Activated CD4-positive, alpha-beta memory T cell treated with anti-CD3 and anti-CD28 coated beads, Interleukin-2, amount 10 ng/mL, durations not matched to agents 7 days and 5 days (primary cell): ENCODE measurements around the gene BEGAIN. TPM values are rescaled to one million over a fixed set of nuclear protein-coding genes. Genes with fewer than 3 reads are reported as not detected.

Experiments used
- CTCF ChIA-PET: fragments of 350-600 bp; sonication (Branson Sonifier 250); formaldehyde crosslinking; loops from one replicate; lab custom pipeline; 2021; ENCODE audit warnings: antibody characterized with exemption, inconsistent platforms; lab: Charles Lee
- POLR2A ChIA-PET: fragments of 350-600 bp; sonication (Branson Sonifier 250); formaldehyde crosslinking; loops from one replicate; lab custom pipeline; 2021; ENCODE audit warnings: antibody characterized with exemption; lab: Charles Lee
- DNase-seq: peaks from one replicate; pipeline ENCODE4 v3.0.0-alpha.2; 2020
- H3K27ac Mint-ChIP-seq: one replicate; pipeline ENCODE4 v1.8.0; 2021; ENCODE audit warnings: mild to moderate bottlenecking, mixed read lengths
- H3K27me3 Mint-ChIP-seq: one replicate; pipeline ENCODE4 v1.8.0; 2021; ENCODE audit warnings: mixed read lengths
- H3K36me3 Mint-ChIP-seq: one replicate; pipeline ENCODE4 v1.8.0; 2021; ENCODE audit warnings: low read depth, mixed read lengths
- H3K4me1 Mint-ChIP-seq: one replicate; pipeline ENCODE4 v1.8.0; 2021; ENCODE audit warnings: mixed read lengths
- H3K4me3 Mint-ChIP-seq: one replicate; pipeline ENCODE4 v1.8.0; 2021; ENCODE audit warnings: mild to moderate bottlenecking, mixed read lengths
- H3K9me3 Mint-ChIP-seq: one replicate; pipeline ENCODE4 v1.8.0; 2021; ENCODE audit warnings: mixed read lengths
- total RNA-seq, 2 experiments: library from RNA; stranded (reverse); gene quantifications; one replicate each; pipeline ENCODE4 v1.2.3, GENCODE V29; 2021

The BEGAIN gene
- total RNA-seq, 2 experiments from 2014 or later, result 2.7 to 3.1 TPM

- no peak overlapping the region for H3K4me3 Mint-ChIP-seq
- no peaks in the 10 kb centered on the region for H3K9me3 Mint-ChIP-seq
- peaks cover 2% of the 10 kb centered on the region for H3K4me1 Mint-ChIP-seq
- ChIA-PET POLR2A (no interaction called here), CTCF (interaction anchor here (0.7 to 2.6 kb wide), 3 partner anchors 32 to 45 kb away, joined by 3 to 14 read pairs (median 4); no protein-coding TSS in a partner anchor)
- no peaks in the 10 kb centered on the region for H3K36me3 Mint-ChIP-seq
- DNase-seq, result no peak
- H3K27ac Mint-ChIP-seq, result no peak overlapping the region
- peaks cover 2% of the 10 kb centered on the region for H3K27me3 Mint-ChIP-seq
These were observed 24.7 kb upstream of the BEGAIN start for GRCh38 chr14:100611811-100612480.

GRCh38 chr14:100610511-100611217 is 23.4 kb upstream of the BEGAIN start:
- POLR2A ChIA-PET, result no interaction called here
- CTCF ChIA-PET, result interaction anchor here (1.1 kb wide), 1 partner anchor 35 kb away, joined by 3 read pairs; no protein-coding TSS in a partner anchor
- DNase-seq, result no peak
- H3K27ac Mint-ChIP-seq, result no peak overlapping the region
- H3K4me3 Mint-ChIP-seq, result no peak overlapping the region
- H3K4me1 Mint-ChIP-seq, result no peaks in the 10 kb centered on the region
- H3K9me3 Mint-ChIP-seq, result no peaks in the 10 kb centered on the region
- H3K27me3 Mint-ChIP-seq, result peaks cover 2% of the 10 kb centered on the region
- no peaks in the 10 kb centered on the region for H3K36me3 Mint-ChIP-seq

- H3K4me3 Mint-ChIP-seq, result no peak overlapping the region
- DNase-seq, result no peak
- peaks cover 2% of the 10 kb centered on the region for H3K27me3 Mint-ChIP-seq
- no peak overlapping the region for H3K27ac Mint-ChIP-seq
- ChIA-PET POLR2A (no interaction called here), CTCF (no interaction called here)
- H3K4me1 Mint-ChIP-seq, result no peaks in the 10 kb centered on the region
- no peaks in the 10 kb centered on the region for H3K36me3 Mint-ChIP-seq
- H3K9me3 Mint-ChIP-seq, result no peaks in the 10 kb centered on the region
These were observed 22.7 kb upstream of the BEGAIN start for GRCh38 chr14:100609941-100610391.

DNA sequence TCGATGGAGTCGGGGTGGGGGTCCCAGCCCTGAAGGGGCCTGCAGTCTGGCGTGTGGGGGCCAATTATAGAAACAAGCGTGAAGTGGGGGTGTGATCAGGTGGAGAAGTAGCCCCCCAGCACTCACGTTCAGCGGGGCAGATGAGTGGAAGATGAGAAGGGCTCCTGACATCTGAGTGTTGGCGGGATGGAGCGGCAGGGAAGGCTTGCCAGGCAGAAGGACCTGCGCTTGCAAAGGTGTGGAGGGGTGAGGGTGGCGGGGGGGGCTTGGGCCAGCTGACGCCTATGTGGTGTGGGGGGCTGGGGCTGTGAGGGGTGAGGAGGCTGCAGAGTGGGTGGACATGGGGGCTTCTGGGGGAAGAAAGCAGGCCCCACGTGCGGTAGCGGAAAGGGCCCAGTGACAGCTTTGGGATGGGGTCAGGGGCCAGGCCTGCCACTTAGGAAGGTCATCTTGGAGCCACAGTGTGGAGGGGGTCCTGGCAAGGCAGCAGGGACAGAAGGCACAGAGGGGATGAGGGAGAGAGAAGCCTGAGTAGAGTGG is 22.2 kb upstream of the BEGAIN start:
- Mint-ChIP-seq H3K27me3 (peaks cover 2% of the 10 kb centered on the region), H3K36me3 (no peaks in the 10 kb centered on the region), H3K4me1 (no peaks in the 10 kb centered on the region), H3K9me3 (no peaks in the 10 kb centered on the region), H3K27ac (no peak overlapping the region), H3K4me3 (no peak overlapping the region)
- POLR2A ChIA-PET, result no interaction called here
- CTCF ChIA-PET, result interaction anchor here (1.8 kb wide), 1 partner anchor 36 kb away, joined by 4 read pairs; no protein-coding TSS in a partner anchor
- no peak for DNase-seq

DNA sequence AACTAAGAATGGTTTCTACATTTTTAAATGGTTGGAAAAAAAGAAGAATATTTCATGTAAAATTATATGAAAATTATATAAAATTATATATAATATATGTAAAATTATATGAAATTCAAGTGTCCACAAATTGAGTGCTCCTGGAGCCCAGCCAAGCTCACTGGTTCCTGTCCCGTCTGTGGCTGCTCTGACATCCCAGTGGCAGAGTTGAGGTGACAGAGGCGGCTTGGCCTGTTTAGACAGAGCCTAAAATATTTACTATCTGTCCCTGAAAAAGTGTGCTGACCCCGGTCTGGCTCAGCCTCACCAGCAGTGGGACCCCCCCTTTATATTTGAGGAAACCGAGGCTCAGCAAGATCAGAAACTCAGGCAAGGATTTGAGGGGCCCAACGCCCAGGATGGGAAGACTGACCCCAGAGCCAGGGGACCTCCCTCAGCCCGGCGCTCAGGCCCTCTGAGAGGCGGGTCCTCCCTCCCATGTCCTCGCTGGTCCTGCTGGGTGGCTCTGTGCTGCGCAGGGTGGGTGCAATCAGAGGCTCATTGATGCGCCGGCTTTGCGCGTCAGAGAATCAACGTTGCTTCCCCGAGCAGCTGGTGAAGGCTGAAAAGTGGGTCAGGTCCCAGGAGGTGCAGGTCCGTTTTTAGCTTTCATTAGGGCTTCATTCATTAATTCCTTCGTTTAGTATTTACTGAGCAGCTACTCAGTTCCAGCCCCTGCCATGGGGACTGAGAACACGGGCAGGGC is 21.5 kb upstream of the BEGAIN start:
- no peaks in the 10 kb centered on the region for H3K9me3 Mint-ChIP-seq
- CTCF ChIA-PET, result interaction anchor here (1.8 kb wide), 1 partner anchor 37 kb away, joined by 4 read pairs; no protein-coding TSS in a partner anchor
- no peak overlapping the region for H3K4me3 Mint-ChIP-seq
- no peak overlapping the region for H3K27ac Mint-ChIP-seq
- no peak for DNase-seq
- peaks cover 5% of the 10 kb centered on the region for H3K27me3 Mint-ChIP-seq
- POLR2A ChIA-PET, result no interaction called here
- H3K4me1 Mint-ChIP-seq, result no peaks in the 10 kb centered on the region
- no peaks in the 10 kb centered on the region for H3K36me3 Mint-ChIP-seq

- no peaks in the 10 kb centered on the region for H3K9me3 Mint-ChIP-seq
- POLR2A ChIA-PET, result no interaction called here
- CTCF ChIA-PET, result interaction anchor here (1.8 kb wide), 1 partner anchor 38 kb away, joined by 4 read pairs; no protein-coding TSS in a partner anchor
- H3K27ac Mint-ChIP-seq, result no peak overlapping the region
- H3K36me3 Mint-ChIP-seq, result no peaks in the 10 kb centered on the region
- no peaks in the 10 kb centered on the region for H3K4me1 Mint-ChIP-seq
- no peak for DNase-seq
- H3K4me3 Mint-ChIP-seq, result no peak overlapping the region
- H3K27me3 Mint-ChIP-seq, result peaks cover 9% of the 10 kb centered on the region
These were observed 20.8 kb upstream of the BEGAIN start for GRCh38 chr14:100608064-100608463.

- POLR2A ChIA-PET, result interaction anchor here (1.4 kb wide), 1 partner anchor 9 kb away, joined by 4 read pairs; no protein-coding TSS in a partner anchor
- CTCF ChIA-PET, result interaction anchor here (1.8 kb wide), 1 partner anchor 38 kb away, joined by 4 read pairs; no protein-coding TSS in a partner anchor
These were observed 20.4 kb upstream of the BEGAIN start for GRCh38 chr14:100607611-100607956.

DNA sequence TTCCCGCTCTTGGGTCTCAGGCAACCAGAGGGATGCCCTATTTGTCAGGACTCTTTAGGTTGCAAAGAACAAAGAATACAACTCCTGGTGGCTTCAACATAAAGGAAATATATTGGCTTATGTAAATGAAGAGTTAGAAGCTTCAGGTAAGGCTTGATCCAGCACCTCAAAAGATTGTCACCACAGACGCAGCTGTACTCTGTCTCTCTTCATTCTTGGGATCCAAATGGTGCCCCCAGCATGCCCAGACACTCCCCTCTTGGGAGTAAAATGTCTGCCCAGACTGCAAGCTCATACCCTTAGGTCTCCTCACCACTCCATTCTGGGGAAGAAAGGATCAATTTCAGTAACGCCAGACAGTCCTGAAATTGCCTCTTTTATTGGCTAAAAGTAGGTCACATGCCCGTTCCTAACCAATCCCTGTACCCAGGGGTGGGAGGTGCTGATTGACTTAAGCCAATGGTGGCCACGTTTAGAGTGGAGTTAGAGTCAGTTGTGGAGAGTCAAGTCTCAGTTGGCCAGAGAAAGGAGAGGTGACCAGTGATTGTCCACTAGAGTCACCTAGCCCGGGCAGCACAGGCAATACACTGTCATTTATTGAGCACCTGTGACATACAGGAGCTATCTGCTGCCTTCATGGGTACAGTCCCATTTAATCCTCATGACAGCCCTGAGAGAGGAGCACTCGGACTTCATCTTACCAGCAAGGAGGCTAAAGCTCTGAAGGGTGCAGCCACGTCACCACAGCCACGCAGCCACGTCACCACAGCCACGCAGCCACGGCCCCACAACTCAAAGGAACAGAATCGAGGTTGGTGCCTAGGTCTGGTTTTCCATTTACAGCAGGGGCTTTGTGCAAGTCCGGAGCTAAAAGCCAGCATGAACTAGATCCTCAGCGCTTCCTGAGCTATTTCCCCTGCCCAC is 19.7 kb upstream of the BEGAIN start:
- H3K27ac Mint-ChIP-seq, result no peak overlapping the region
- CTCF ChIA-PET, result interaction anchor here (1.7 kb wide), 1 partner anchor 39 kb away, joined by 5 read pairs; no protein-coding TSS in a partner anchor
- H3K4me1 Mint-ChIP-seq, result no peaks in the 10 kb centered on the region
- peaks cover 4% of the 10 kb centered on the region for H3K9me3 Mint-ChIP-seq
- POLR2A ChIA-PET, result interaction anchor here (1.4 kb wide), 1 partner anchor 10 kb away, joined by 4 read pairs; no protein-coding TSS in a partner anchor
- H3K27me3 Mint-ChIP-seq, result peaks cover 18% of the 10 kb centered on the region
- no peak for DNase-seq
- peaks cover 7% of the 10 kb centered on the region for H3K36me3 Mint-ChIP-seq
- no peak overlapping the region for H3K4me3 Mint-ChIP-seq

More at GRCh38 chr14:100607611-100607956, 20.4 kb upstream of the BEGAIN start:
- DNase-seq, result no peak
- Mint-ChIP-seq H3K4me1 (no peaks in the 10 kb centered on the region), H3K9me3 (peaks cover 2% of the 10 kb centered on the region), H3K27me3 (peaks cover 14% of the 10 kb centered on the region), H3K36me3 (peaks cover 2% of the 10 kb centered on the region), H3K4me3 (no peak overlapping the region), H3K27ac (no peak overlapping the region)

DNA sequence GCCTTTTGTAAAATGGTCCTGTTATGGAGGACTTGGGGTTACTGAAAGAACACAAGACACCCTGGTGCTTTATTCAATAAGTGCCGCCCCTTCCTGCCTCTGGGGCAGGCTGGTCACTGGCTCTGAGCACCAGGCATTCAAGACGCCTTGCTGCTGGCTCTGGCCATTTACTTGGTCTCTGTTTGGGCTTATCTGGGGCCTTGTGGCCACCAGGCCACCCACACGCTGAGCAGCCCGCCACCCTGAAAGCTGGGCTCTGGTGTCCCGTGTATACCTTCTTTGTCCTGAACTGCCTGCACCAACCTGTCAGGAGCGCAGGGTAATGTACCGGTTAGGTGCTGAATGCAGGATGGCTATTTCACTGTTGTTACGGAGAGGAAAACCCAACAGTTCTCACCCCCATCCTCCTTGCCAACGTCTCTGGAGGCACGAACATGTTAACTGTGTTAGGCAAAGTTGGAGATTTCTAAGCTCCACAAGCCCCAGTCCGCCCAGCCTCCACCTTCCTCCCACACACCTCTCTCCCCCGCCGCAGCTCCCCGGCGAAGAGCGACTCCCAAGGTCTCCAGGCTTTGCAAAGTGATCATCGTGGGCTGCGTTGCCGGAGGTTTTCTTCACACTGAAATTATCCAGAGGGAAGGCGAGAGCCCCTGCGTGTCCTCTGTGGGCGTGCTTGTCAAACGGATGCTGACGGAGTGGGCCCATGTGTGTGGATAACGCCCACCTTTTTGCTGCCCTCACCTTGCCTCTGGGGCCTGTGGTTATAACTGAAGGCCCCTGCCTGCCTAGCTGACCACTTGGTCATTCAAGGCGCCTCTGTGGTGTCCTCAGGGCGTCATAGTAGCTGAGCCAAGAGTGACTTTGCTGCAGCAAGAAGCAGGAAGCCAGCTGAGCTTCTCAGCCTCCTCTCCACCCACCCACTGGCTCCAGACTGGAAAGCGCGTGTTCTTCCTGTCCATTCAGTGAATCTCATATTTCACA is 18.8 kb upstream of the BEGAIN start:
- ChIA-PET POLR2A (interaction anchor here (1.4 kb wide), 1 partner anchor 11 kb away, joined by 4 read pairs; no protein-coding TSS in a partner anchor), CTCF (interaction anchor here (1.7 kb wide), 1 partner anchor 40 kb away, joined by 5 read pairs; no protein-coding TSS in a partner anchor)
- Mint-ChIP-seq H3K9me3 (peaks cover 10% of the 10 kb centered on the region), H3K4me1 (no peaks in the 10 kb centered on the region), H3K36me3 (peaks cover 10% of the 10 kb centered on the region), H3K4me3 (no peak overlapping the region), H3K27ac (no peak overlapping the region), H3K27me3 (peaks cover 25% of the 10 kb centered on the region)
- no peak for DNase-seq

GRCh38 chr14:100605230-100605629 is 18.0 kb upstream of the BEGAIN start:
- H3K36me3 Mint-ChIP-seq, result peaks cover 10% of the 10 kb centered on the region
- H3K4me3 Mint-ChIP-seq, result no peak overlapping the region
- CTCF ChIA-PET, result interaction anchor here (1.7 kb wide), 1 partner anchor 40 kb away, joined by 5 read pairs; no protein-coding TSS in a partner anchor
- POLR2A ChIA-PET, result no interaction called here
- peaks cover 12% of the 10 kb centered on the region for H3K9me3 Mint-ChIP-seq
- DNase-seq, result no peak
- no peaks in the 10 kb centered on the region for H3K4me1 Mint-ChIP-seq
- peaks cover 29% of the 10 kb centered on the region for H3K27me3 Mint-ChIP-seq
- H3K27ac Mint-ChIP-seq, result no peak overlapping the region

GRCh38 chr14:100604709-100605108 is 17.5 kb upstream of the BEGAIN start:
- DNase-seq, result no peak
- peaks cover 12% of the 10 kb centered on the region for H3K9me3 Mint-ChIP-seq
- no peaks in the 10 kb centered on the region for H3K4me1 Mint-ChIP-seq
- H3K4me3 Mint-ChIP-seq, result no peak overlapping the region
- H3K27me3 Mint-ChIP-seq, result peaks cover 35% of the 10 kb centered on the region
- ChIA-PET POLR2A (no interaction called here), CTCF (no interaction called here)
- peaks cover 10% of the 10 kb centered on the region for H3K36me3 Mint-ChIP-seq
- H3K27ac Mint-ChIP-seq, result no peak overlapping the region
